Kidney (tissue), 14 donors: ENCODE measurements around the gene SDK1. TPM values are rescaled to one million over a fixed set of nuclear protein-coding genes. Genes with fewer than 3 reads are reported as not detected.

Experiments used
- DNase-seq, 5 donors: peaks; one replicate each; pipeline ENCODE4 v3.0.0-alpha.2; 2013 to 2020
- FAIRE-seq: peaks from 2 replicates; lab custom pipeline; 2012; peaks lifted over from hg19 to GRCh38; lab: Jason Lieb, UNC
- H3K27ac ChIP-seq, 2 donors: one replicate each; pipeline ENCODE4 v1.7.0; 2013; ENCODE audit warnings: low read depth in 2 of 2, low read length in 2 of 2, inconsistent platforms in 1 of 2
- H3K27me3 ChIP-seq: one replicate; pipeline ENCODE4 v1.7.1; 2013; ENCODE audit warnings: low read length, inconsistent platforms; ENCODE audit not compliant: control insufficient read depth, insufficient read depth
- H3K36me3 ChIP-seq, 3 donors: one replicate each; pipeline versions ENCODE4 v1.7.0 to v1.7.1; 2013; ENCODE audit warnings: low read length in 3 of 3, control low read depth in 1 of 3, inconsistent platforms in 1 of 3; ENCODE audit not compliant: insufficient read depth in 3 of 3, control insufficient read depth in 2 of 3
- H3K4me1 ChIP-seq, 3 donors: one replicate each; pipeline versions ENCODE4 v1.7.0 to v1.7.1; 2013; ENCODE audit warnings: low read length in 3 of 3, inconsistent platforms in 1 of 3, low read depth in 1 of 3; ENCODE audit not compliant: control insufficient read depth in 2 of 3, insufficient read depth in 2 of 3
- H3K4me3 ChIP-seq, 3 donors: one replicate each; pipeline versions ENCODE4 v1.7.0 to v1.8.1; 2013; ENCODE audit warnings: low read length in 3 of 3, control low read depth in 1 of 3, inconsistent platforms in 1 of 3
- H3K9ac ChIP-seq, 3 donors: one replicate each; pipeline versions ENCODE4 v1.7.0 to v1.7.1; 2013; ENCODE audit warnings: low read length in 3 of 3, control low read depth in 1 of 3, inconsistent platforms in 1 of 3
- H3K9me3 ChIP-seq, 3 donors: one replicate each; pipeline versions ENCODE4 v1.7.0 to v1.7.1; 2013; ENCODE audit warnings: low read length in 3 of 3, control low read depth in 1 of 3, inconsistent platforms in 1 of 3; ENCODE audit not compliant: control insufficient read depth in 2 of 3, insufficient read depth in 1 of 3
- CTCF ChIP-seq: IDR thresholded peaks from 3 replicates; pipeline ENCODE4 v1.5.1; 2012; ENCODE audit warnings: mild to moderate bottlenecking, moderate library complexity, borderline replicate concordance; ENCODE audit not compliant: insufficient read depth; ENCODE audit errors: extremely low read depth
- intact Hi-C: fragments of 100-400 bp; cut with DNase I; formaldehyde crosslinking; loops from one replicate; pipeline ENCODE4 v1.11.1; 2022
- polyA plus RNA-seq: library from polyadenylated mRNA; stranded (reverse); fragments of 350-450 nt; fragmentation: Illumina TruSeq; extraction: RNeasy Lipid Tissue Mini Kit (QIAGEN cat#74804); gene quantifications from one replicate; pipeline ENCODE4 v1.2.3, GENCODE V29; 2014; ENCODE audit warnings: low read depth, low replicate concordance; ENCODE audit not compliant: insufficient read depth
- total RNA-seq: library from RNA; stranded (reverse); fragmentation: NEBNext Ultra II Directional; extraction: Animal tissue kit (Norgen Biotek cat#: 25700); gene quantifications from one replicate; pipeline ENCODE4 v1.2.1, GENCODE V29; 2021
- donor health status: control.
- donor health status: control.
- donor health status: control.
- donor health status: control.
- donor health status: control.
- donor health status: DM: yes; HTN: yes; CAD: no.
- donor health status: Normal renal cell carcinoma (clear cell type).

SDK1 gene
- total and polyA plus RNA-seq, 2 donors from 2014 or later, result 2.0 to 38.3 TPM

- no peak for TF ChIP-seq CTCF
- Histone ChIP-seq H3K9ac (no peak overlapping the region), H3K27ac (no peak overlapping the region), H3K36me3 (no peaks in the 10 kb centered on the region), H3K4me1 (no peaks in the 10 kb centered on the region), H3K27me3 (no peaks in the 10 kb centered on the region), H3K4me3 (no peak overlapping the region), H3K9me3 (no peaks in the 10 kb centered on the region)
- intact Hi-C loops, result no loop called here
- DNase-seq (no peak), FAIRE-seq (no peak)
Measured at GRCh38 chr7:4172883-4173282, 871.8 kb downstream of the SDK1 start.

GRCh38 chr7:4173615-4174014 is 872.6 kb downstream of the SDK1 start:
- DNase-seq (no peak), FAIRE-seq (no peak)
- intact Hi-C loops, result no loop called here
- no peak for TF ChIP-seq CTCF
- no peak overlapping the region for H3K9ac ChIP-seq
- H3K4me3 ChIP-seq, result no peak overlapping the region
- no peaks in the 10 kb centered on the region for H3K27me3 ChIP-seq
- H3K27ac ChIP-seq, result no peak overlapping the region
- no peaks in the 10 kb centered on the region for H3K36me3 ChIP-seq
- no peaks in the 10 kb centered on the region for H3K4me1 ChIP-seq
- H3K9me3 ChIP-seq, result no peaks in the 10 kb centered on the region

- no peak overlapping the region for H3K27ac ChIP-seq
- TF ChIP-seq CTCF, result no peak
- no peak for DNase-seq
- no peak overlapping the region for H3K9ac ChIP-seq
- H3K9me3 ChIP-seq, result no peaks in the 10 kb centered on the region
- no peaks in the 10 kb centered on the region for H3K27me3 ChIP-seq
- no peak overlapping the region for H3K4me3 ChIP-seq
- FAIRE-seq, result no peak
- H3K36me3 ChIP-seq, result no peaks in the 10 kb centered on the region
- intact Hi-C loops, result no loop called here
- H3K4me1 ChIP-seq, result no peaks in the 10 kb centered on the region
Measured at GRCh38 chr7:4174016-4174415, 873.0 kb downstream of the SDK1 start.

GRCh38 chr7:4174451-4174850 is 873.4 kb downstream of the SDK1 start:
- H3K4me3 ChIP-seq, result no peak overlapping the region

More at GRCh38 chr7:4174451-4174850, 873.4 kb downstream of the SDK1 start:
- FAIRE-seq, result no peak
- TF ChIP-seq CTCF, result no peak
- H3K27me3 ChIP-seq, result no peaks in the 10 kb centered on the region
- no peak for DNase-seq
- H3K4me1 ChIP-seq, result no peaks in the 10 kb centered on the region
- no peak overlapping the region for H3K27ac ChIP-seq
- no peaks in the 10 kb centered on the region for H3K9me3 ChIP-seq
- H3K9ac ChIP-seq, result no peak overlapping the region
- H3K36me3 ChIP-seq, result no peaks in the 10 kb centered on the region
- intact Hi-C loops, result no loop called here
